PC-3 (cell line): ENCODE measurements around the gene PPOX. TPM values are rescaled to one million over a fixed set of nuclear protein-coding genes. Genes with fewer than 3 reads are reported as not detected.

Source experiments
- ATAC-seq: fragments of 200-7000 bp; cut with Tn5 transposase; 2 replicates; pipeline ENCODE4 v1.9.1; 2020; ENCODE audit warnings: mild to moderate bottlenecking, moderate library complexity
- BruUV-seq: library from RNA; stranded (reverse); fragments of 400-500 nt; replicated peaks from 2 replicates; lab custom pipeline; 2021; lab: Mats Ljungman, UMichigan
- CTCF ChIA-PET: fragments of 300-600 bp; sonication (Branson Sonifier 250); formaldehyde crosslinking; loops from one replicate; lab custom pipeline; 2022; ENCODE audit warnings: antibody characterized with exemption; lab: Charles Lee
- POLR2A ChIA-PET: fragments of 300-600 bp; sonication (Branson Sonifier 250); formaldehyde crosslinking; loops from one replicate; lab custom pipeline; 2022; ENCODE audit warnings: antibody characterized with exemption; ENCODE audit not compliant: unreplicated experiment; lab: Charles Lee
- DNase-seq: peaks from one replicate; pipeline ENCODE4 v3.0.0-alpha.2; 2015
- H2AFZ ChIP-seq: fragments of 300-600 bp; sonication (generic); 2 replicates; pipeline ENCODE4 v1.6.0; 2016; ENCODE audit warnings: antibody characterized with exemption, low read length
- H3F3A ChIP-seq: fragments of 300-600 bp; sonication (generic); one replicate; pipeline ENCODE4 v1.6.0; 2017; ENCODE audit warnings: antibody characterized with exemption, low read length, control low read depth, mild to moderate bottlenecking; ENCODE audit not compliant: unreplicated experiment
- H3K27ac ChIP-seq: fragments of 300-600 bp; sonication (generic); 2 replicates; pipeline ENCODE4 v1.5.1; 2016; ENCODE audit warnings: mild to moderate bottlenecking, low read length
- H3K27me3 ChIP-seq: fragments of 300-600 bp; sonication (generic); 2 replicates; pipeline ENCODE4 v1.6.1; 2016; ENCODE audit warnings: low read length, mixed read lengths
- H3K36me3 ChIP-seq: fragments of 300-600 bp; sonication (generic); 2 replicates; pipeline ENCODE4 v1.6.1; 2016; ENCODE audit warnings: low read depth, mixed run types, low read length, mixed read lengths
- H3K4me1 ChIP-seq: fragments of 300-600 bp; sonication (generic); 2 replicates; pipeline ENCODE4 v1.5.1; 2016; ENCODE audit warnings: low read length; ENCODE audit not compliant: insufficient read depth
- H3K4me2 ChIP-seq: fragments of 300-600 bp; sonication (generic); 2 replicates; pipeline ENCODE4 v1.6.0; 2016; ENCODE audit warnings: low read length
- H3K4me3 ChIP-seq: fragments of 300-600 bp; sonication (generic); 2 replicates; pipeline ENCODE4 v1.5.1; 2016; ENCODE audit warnings: mild to moderate bottlenecking, low read length, mixed read lengths
- H3K79me2 ChIP-seq: fragments of 300-600 bp; sonication (generic); 2 replicates; pipeline ENCODE4 v1.6.1; 2017; ENCODE audit warnings: low read length, mixed read lengths
- H3K9ac ChIP-seq: fragments of 300-600 bp; sonication (generic); 2 replicates; pipeline ENCODE4 v1.6.0; 2016; ENCODE audit warnings: mild to moderate bottlenecking, low read length
- H3K9me2 ChIP-seq: fragments of 300-600 bp; sonication (generic); replicated peaks from 2 replicates; pipeline ENCODE4 v1.6.1; 2016; ENCODE audit warnings: mixed run types, low read length, mixed read lengths
- H3K9me3 ChIP-seq: fragments of 300-600 bp; sonication (generic); 2 replicates; pipeline ENCODE4 v1.6.1; 2016; ENCODE audit warnings: low read length, mixed read lengths
- H4K20me1 ChIP-seq: fragments of 300-600 bp; sonication (generic); 2 replicates; pipeline ENCODE4 v1.6.1; 2016; ENCODE audit warnings: low read length, mixed read lengths
- CTCF ChIP-seq: fragments of 300-600 bp; sonication (generic); conservative IDR thresholded peaks from 2 replicates; pipeline ENCODE4 v1.5.1; 2017; ENCODE audit warnings: antibody characterized with exemption, low read depth, mild to moderate bottlenecking, low read length
- EZH2 ChIP-seq: fragments of 300-600 bp; sonication (generic); IDR thresholded peaks from one replicate; pipeline ENCODE4 v1.6.1; 2017; ENCODE audit warnings: antibody characterized with exemption, mild to moderate bottlenecking, low read length; ENCODE audit not compliant: unreplicated experiment
- EZH2phosphoT487 ChIP-seq: fragments of 300-600 bp; sonication (generic); IDR thresholded peaks from 2 replicates; pipeline ENCODE4 v1.6.1; 2018; ENCODE audit warnings: mild to moderate bottlenecking, antibody characterized with exemption, low read length, borderline replicate concordance
- intact Hi-C: fragments of 100-400 bp; cut with micrococcal nuclease; formaldehyde crosslinking; loops from 2 replicates; pipeline ENCODE4 v1.9.0; 2023
- total RNA-seq: library from RNA; depleted of rRNA; stranded (reverse); fragments of >200 nt; gene quantifications from 2 replicates; pipeline ENCODE4 v1.2.3, GENCODE V29; 2014

The PPOX gene
- total RNA-seq, 1 experiment from 2014 or later = 22.9 TPM

GRCh38 chr1:161121834-161122233 lies 44.4 kb upstream of the PPOX start:
- POLR2A ChIA-PET = interaction anchor here (0.6 kb wide), 1 partner anchor 106 kb away, joined by 3 read pairs; no protein-coding TSS in a partner anchor
- DNase-seq = no peak

GRCh38 chr1:161122967-161123366 lies 43.3 kb upstream of the PPOX start:
- H3K27ac ChIP-seq = no peak overlapping the region
- ATAC-seq = no peak
- peaks cover 20% of the 10 kb centered on the region for H3K4me1 ChIP-seq
- no peak overlapping the region for H3K9ac ChIP-seq
- H2AFZ ChIP-seq = no peak overlapping the region
- peaks cover 64% of the 10 kb centered on the region for H3K36me3 ChIP-seq
- CTCF ChIA-PET = no interaction called here
- TF ChIP-seq EZH2 (no peak), EZH2phosphoT487 (no peak), CTCF (no peak)
- no peaks in the 10 kb centered on the region for H3F3A ChIP-seq
- POLR2A ChIA-PET = no interaction called here
- intact Hi-C loops = no loop called here
- H3K9me3 ChIP-seq = no peaks in the 10 kb centered on the region
- H3K4me2 ChIP-seq = no peak overlapping the region
- H3K4me3 ChIP-seq = no peak overlapping the region
- H3K9me2 ChIP-seq = no peaks in the 10 kb centered on the region
- no peaks in the 10 kb centered on the region for H3K27me3 ChIP-seq
- DNase-seq = no peak
- peaks cover 49% of the 10 kb centered on the region for H3K79me2 ChIP-seq
- no TSS peak for BruUV-seq
- H4K20me1 ChIP-seq = no peaks in the 10 kb centered on the region

More at GRCh38 chr1:161121834-161122233, 44.4 kb upstream of the PPOX start:
- H3K36me3 ChIP-seq = peaks cover 54% of the 10 kb centered on the region
- H3K27me3 ChIP-seq = no peaks in the 10 kb centered on the region
- ATAC-seq = no peak
- H3K9me3 ChIP-seq = no peaks in the 10 kb centered on the region
- BruUV-seq = no TSS peak
- no peak overlapping the region for H3K4me3 ChIP-seq
- no peak overlapping the region for H3K27ac ChIP-seq
- H4K20me1 ChIP-seq = no peaks in the 10 kb centered on the region
- no peaks in the 10 kb centered on the region for H3K9me2 ChIP-seq
- peaks cover 49% of the 10 kb centered on the region for H3K79me2 ChIP-seq
- intact Hi-C loops = no loop called here
- peaks cover 21% of the 10 kb centered on the region for H3K4me1 ChIP-seq
- TF ChIP-seq EZH2phosphoT487 (no peak), CTCF (no peak), EZH2 (no peak)
- H3F3A ChIP-seq = no peaks in the 10 kb centered on the region
- H2AFZ ChIP-seq = no peak overlapping the region
- CTCF ChIA-PET = no interaction called here
- H3K4me2 ChIP-seq = no peak overlapping the region
- H3K9ac ChIP-seq = no peak overlapping the region

DNA sequence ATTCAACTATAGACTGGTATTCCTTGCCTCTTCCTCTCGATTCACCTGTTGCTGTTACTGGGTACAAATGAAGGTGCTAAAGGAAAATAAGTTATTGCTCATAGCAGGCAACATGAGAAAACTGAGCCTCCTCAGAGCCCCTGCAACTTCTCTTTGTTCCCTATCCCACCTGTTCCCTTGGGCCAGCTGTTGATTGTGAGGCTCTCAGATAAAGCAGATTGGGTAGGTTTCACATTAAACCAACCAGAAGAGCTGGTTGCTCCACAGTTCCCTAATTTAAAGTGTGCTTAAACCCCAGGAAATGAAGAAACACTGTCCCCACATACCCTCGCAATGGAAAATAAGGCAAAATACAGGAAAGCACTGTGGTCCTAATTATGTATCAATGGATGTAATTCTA lies 38.6 kb upstream of the PPOX start:
- BruUV-seq = no TSS peak
- Histone ChIP-seq H3F3A (no peaks in the 10 kb centered on the region), H3K9me3 (no peaks in the 10 kb centered on the region), H3K36me3 (peaks cover 50% of the 10 kb centered on the region), H3K9me2 (no peaks in the 10 kb centered on the region), H3K79me2 (peaks cover 69% of the 10 kb centered on the region), H3K4me3 (no peak overlapping the region), H3K4me2 (no peak overlapping the region), H4K20me1 (no peaks in the 10 kb centered on the region), H3K9ac (no peak overlapping the region), H3K4me1 (peaks cover 18% of the 10 kb centered on the region), H3K27ac (no peak overlapping the region), H2AFZ (no peak overlapping the region), H3K27me3 (no peaks in the 10 kb centered on the region)
- ChIA-PET CTCF (no interaction called here), POLR2A (interaction anchor here (0.7 to 0.8 kb wide), 2 partner anchors 90 to 107 kb away, joined by 3 read pairs; partner anchors contain the start of gene F11R)
- intact Hi-C loops = no loop called here
- DNase-seq (no peak), ATAC-seq (no peak)
- TF ChIP-seq EZH2phosphoT487 = no peak
- TF ChIP-seq CTCF = no peak
- no peak for TF ChIP-seq EZH2
